ENCODE measurements around the gene KSR1. TPM values are rescaled to one million over a fixed set of nuclear protein-coding genes. Genes with fewer than 3 reads are reported as not detected.
"Not testable (repeated sequence)": the region's sequence is repeated elsewhere in the genome, so short reads cannot be mapped to it uniquely, and the experiment has no call there.

The KSR1 gene
- total RNA-seq, 6 experiments from 2014 or later = 5.9 to 12.9 (median 8.7) TPM

GRCh38 chr17:27424516-27424915, 31.7 kb upstream of the KSR1 start:
- no peaks in the 10 kb centered on the region for H3K9me3 ChIP-seq
- DNase-seq (no peak), ATAC-seq (no peak)
- H3K36me3 ChIP-seq = no peaks in the 10 kb centered on the region
- H3K4me3 ChIP-seq = no peak overlapping the region
- TF ChIP-seq POLR2A (IDR thresholded peaks at IDR 0.05) (no peak), CTCF (IDR thresholded peaks at IDR 0.05) (no peak)
- H3K4me1 ChIP-seq = no peaks in the 10 kb centered on the region
- no peaks in the 10 kb centered on the region for H3K27me3 ChIP-seq
- no peak overlapping the region for H3K27ac ChIP-seq
- 60% methylated on average over 1 of the region's 10 CpGs for WGBS (ENCODE audit: insufficient coverage, low coverage, low lambda C conversion rate, missing lambda C conversion rate)
- intact Hi-C loops (cut with DNase I) = no loop called here

GRCh38 chr17:27424941-27425340, 31.3 kb upstream of the KSR1 start:
- no CpG with 5 or more reads among the region's 8 CpGs for WGBS (ENCODE audit: insufficient coverage, low coverage, low lambda C conversion rate, missing lambda C conversion rate)
- no peaks in the 10 kb centered on the region for H3K9me3 ChIP-seq
- TF ChIP-seq CTCF (IDR thresholded peaks at IDR 0.05) (no peak), POLR2A (IDR thresholded peaks at IDR 0.05) (no peak)
- no peaks in the 10 kb centered on the region for H3K4me1 ChIP-seq
- ATAC-seq (no peak), DNase-seq (no peak)
- no peaks in the 10 kb centered on the region for H3K27me3 ChIP-seq
- H3K4me3 ChIP-seq = no peak overlapping the region
- intact Hi-C loops (cut with DNase I) = no loop called here
- no peaks in the 10 kb centered on the region for H3K36me3 ChIP-seq
- no peak overlapping the region for H3K27ac ChIP-seq

GRCh38 chr17:27425571-27425970, 30.7 kb upstream of the KSR1 start:
- no CpG with 5 or more reads among the region's 6 CpGs for WGBS (ENCODE audit: insufficient coverage, low coverage, low lambda C conversion rate, missing lambda C conversion rate)
- H3K27me3 ChIP-seq; H3K4me1 ChIP-seq; H3K27ac ChIP-seq; H3K4me3 ChIP-seq; H3K9me3 ChIP-seq; ATAC-seq; DNase-seq; H3K36me3 ChIP-seq; intact Hi-C loops (cut with DNase I): not testable (repeated sequence)

- TF ChIP-seq CTCF (IDR thresholded peaks at IDR 0.05) (no peak), POLR2A (IDR thresholded peaks at IDR 0.05) (no peak)
- no peaks in the 10 kb centered on the region for H3K4me1 ChIP-seq
- H3K27ac ChIP-seq = no peak overlapping the region
- ATAC-seq (no peak), DNase-seq (no peak)
- H3K36me3 ChIP-seq = no peaks in the 10 kb centered on the region
- WGBS (ENCODE audit: insufficient coverage, low coverage, low lambda C conversion rate, missing lambda C conversion rate) = no CpG with 5 or more reads among the region's 3 CpGs
- intact Hi-C loops (cut with DNase I) = no loop called here
- no peak overlapping the region for H3K4me3 ChIP-seq
- no peaks in the 10 kb centered on the region for H3K9me3 ChIP-seq
- H3K27me3 ChIP-seq = no peaks in the 10 kb centered on the region
Measured at GRCh38 chr17:27425991-27426390, 30.3 kb upstream of the KSR1 start.

GRCh38 chr17:27426471-27426870, 29.8 kb upstream of the KSR1 start:
- H3K9me3 ChIP-seq; ATAC-seq; DNase-seq; intact Hi-C loops (cut with DNase I); H3K4me3 ChIP-seq; H3K36me3 ChIP-seq; H3K27ac ChIP-seq; H3K27me3 ChIP-seq; H3K4me1 ChIP-seq: not testable (repeated sequence)
- 60% methylated on average over 1 of the region's 3 CpGs for WGBS (ENCODE audit: insufficient coverage, low coverage, low lambda C conversion rate, missing lambda C conversion rate)

- 76% methylated on average over 5 of the region's 5 CpGs for WGBS (ENCODE audit: insufficient coverage, low coverage, low lambda C conversion rate, missing lambda C conversion rate)
- H3K36me3 ChIP-seq; H3K4me3 ChIP-seq; H3K9me3 ChIP-seq; H3K4me1 ChIP-seq; H3K27ac ChIP-seq; intact Hi-C loops (cut with DNase I); DNase-seq; H3K27me3 ChIP-seq; ATAC-seq: not testable (repeated sequence)
Measured at GRCh38 chr17:27427166-27427862, 28.9 kb upstream of the KSR1 start.
